ENCODE measurements around the gene VEGFC. TPM values are rescaled to one million over a fixed set of nuclear protein-coding genes. Genes with fewer than 3 reads are reported as not detected.

VEGFC gene
- total RNA-seq, 4 donors from 2014 or later, result 2.6 to 14.9 (median 5.4) TPM

GRCh38 chr4:176721459-176721858, 71.3 kb downstream of the VEGFC start:
- H3K4me3 ChIP-seq, result no peak overlapping the region
- no peak overlapping the region for H3K27ac ChIP-seq

GRCh38 chr4:176718881-176719280, 73.8 kb downstream of the VEGFC start:
- no peak for DNase-seq
- H3K27ac ChIP-seq, result no peak overlapping the region
- no peaks in the 10 kb centered on the region for H3K36me3 ChIP-seq
- H3K9me3 ChIP-seq, result no peaks in the 10 kb centered on the region
- H3K27me3 ChIP-seq, result no peaks in the 10 kb centered on the region
- H3K4me1 ChIP-seq, result no peaks in the 10 kb centered on the region
- no peak overlapping the region for H3K4me3 ChIP-seq
- no peak for TF ChIP-seq CTCF (IDR thresholded peaks at IDR 0.05)
- TF ChIP-seq POLR2A (IDR thresholded peaks at IDR 0.05), result no peak

More at GRCh38 chr4:176721459-176721858, 71.3 kb downstream of the VEGFC start:
- DNase-seq, result no peak
- no peak for TF ChIP-seq CTCF (IDR thresholded peaks at IDR 0.05)
- TF ChIP-seq POLR2A (IDR thresholded peaks at IDR 0.05), result no peak
- H3K4me1 ChIP-seq, result no peaks in the 10 kb centered on the region
- H3K27me3 ChIP-seq, result no peaks in the 10 kb centered on the region
- no peaks in the 10 kb centered on the region for H3K36me3 ChIP-seq
- H3K9me3 ChIP-seq, result no peaks in the 10 kb centered on the region

- Histone ChIP-seq H3K4me3 (no peak overlapping the region), H3K4me1 (no peaks in the 10 kb centered on the region), H3K27me3 (no peaks in the 10 kb centered on the region), H3K36me3 (no peaks in the 10 kb centered on the region), H3K9me3 (no peaks in the 10 kb centered on the region), H3K27ac (no peak overlapping the region)
- no peak for DNase-seq
- TF ChIP-seq POLR2A (IDR thresholded peaks at IDR 0.05) (no peak), CTCF (IDR thresholded peaks at IDR 0.05) (no peak)
These were observed 75.5 kb downstream of the VEGFC start for GRCh38 chr4:176717237-176717636.

- no peaks in the 10 kb centered on the region for H3K27me3 ChIP-seq
- H3K27ac ChIP-seq, result no peak overlapping the region
- H3K4me1 ChIP-seq, result no peaks in the 10 kb centered on the region
- no peak for DNase-seq
- TF ChIP-seq POLR2A (IDR thresholded peaks at IDR 0.05), result no peak
- TF ChIP-seq CTCF (IDR thresholded peaks at IDR 0.05), result no peak
- no peak overlapping the region for H3K4me3 ChIP-seq
- no peaks in the 10 kb centered on the region for H3K9me3 ChIP-seq
- no peaks in the 10 kb centered on the region for H3K36me3 ChIP-seq
These were observed 83.3 kb downstream of the VEGFC start for GRCh38 chr4:176709417-176709816.

GRCh38 chr4:176708771-176709311, 83.9 kb downstream of the VEGFC start:
- no peaks in the 10 kb centered on the region for H3K27me3 ChIP-seq
- no peaks in the 10 kb centered on the region for H3K9me3 ChIP-seq
- H3K4me3 ChIP-seq, result no peak overlapping the region
- no peaks in the 10 kb centered on the region for H3K4me1 ChIP-seq
- no peaks in the 10 kb centered on the region for H3K36me3 ChIP-seq
- no peak for DNase-seq
- TF ChIP-seq CTCF (IDR thresholded peaks at IDR 0.05) (no peak), POLR2A (IDR thresholded peaks at IDR 0.05) (no peak)
- H3K27ac ChIP-seq, result no peak overlapping the region

- no peaks in the 10 kb centered on the region for H3K36me3 ChIP-seq
- TF ChIP-seq CTCF (IDR thresholded peaks at IDR 0.05) (no peak), POLR2A (IDR thresholded peaks at IDR 0.05) (no peak)
- no peaks in the 10 kb centered on the region for H3K4me1 ChIP-seq
- no peak overlapping the region for H3K27ac ChIP-seq
- no peak overlapping the region for H3K4me3 ChIP-seq
- DNase-seq, result no peak
- H3K27me3 ChIP-seq, result no peaks in the 10 kb centered on the region
- H3K9me3 ChIP-seq, result no peaks in the 10 kb centered on the region
These were observed 102.0 kb downstream of the VEGFC start for GRCh38 chr4:176690716-176691115.

All from Peyer's patch (tissue), 4 donors.